GM12878 (cell line): ENCODE results near the gene ANKFY1. TPM values are rescaled to one million over a fixed set of nuclear protein-coding genes. Genes with fewer than 3 reads are reported as not detected.

Source experiments
- ATAC-seq: fragments of 200-7000 bp; cut with Tn5 transposase; 3 replicates; pipeline ENCODE4 v1.9.1; 2020; ENCODE audit warnings: mild to moderate bottlenecking, moderate library complexity
- BruUV-seq: library from RNA; stranded (reverse); fragments of 400-500 nt; replicated peaks from 2 replicates; lab custom pipeline; 2021; lab: Mats Ljungman, UMichigan
- CTCF ChIA-PET: fragments of 300-600 bp; sonication (Branson Sonifier 250); formaldehyde crosslinking; extraction: SDS; loops from one replicate; lab custom pipeline; 2021; ENCODE audit warnings: inconsistent platforms; lab: Yijun Ruan, JAX
- POLR2A ChIA-PET: fragments of 350-600 bp; formaldehyde crosslinking; extraction: SDS; loops from one replicate; lab custom pipeline; 2021; ENCODE audit warnings: inconsistent platforms; lab: Charles Lee
- RAD21 ChIA-PET: fragments of 300-600 bp; sonication (Branson Sonifier 250); formaldehyde crosslinking; loops from one replicate; lab custom pipeline; 2023; ENCODE audit warnings: antibody characterized with exemption; ENCODE audit not compliant: unreplicated experiment; lab: Charles Lee
- SMC1A ChIA-PET: fragments of 300-600 bp; sonication (Branson Sonifier 250); formaldehyde crosslinking; loops from one replicate; lab custom pipeline; 2023; ENCODE audit not compliant: unreplicated experiment, uncharacterized antibody; lab: Charles Lee
- DNase-seq: peaks from one replicate; pipeline ENCODE4 v3.0.0-alpha.2; 2011; ENCODE audit warnings: low read depth, low spot score
- FAIRE-seq: peaks from 3 replicates; lab custom pipeline; 2011; peaks lifted over from hg19 to GRCh38; lab: Jason Lieb, UNC
- H2AFZ ChIP-seq: 2 replicates; pipeline ENCODE4 v1.6.0; 2011; ENCODE audit warnings: low read depth, low read length, control low read depth; ENCODE audit not compliant: control insufficient read depth
- H3K27ac ChIP-seq: 2 replicates; pipeline ENCODE4 v1.5.1; 2011; ENCODE audit warnings: control low read depth; ENCODE audit not compliant: control insufficient read depth, insufficient read depth
- H3K27me3 ChIP-seq, 2 experiments: replicated peaks in 1 of 2; 2 replicates each; pipeline versions ENCODE4 v1.6.0 to v1.6.1; 2011; ENCODE audit warnings: low read length in 1 of 2; ENCODE audit not compliant: control insufficient read depth in 2 of 2, insufficient read depth in 2 of 2
- H3K36me3 ChIP-seq, 2 experiments: 2 replicates each; pipeline ENCODE4 v1.5.1; 2011; ENCODE audit warnings: low read length in 1 of 2; ENCODE audit not compliant: control insufficient read depth in 2 of 2, insufficient read depth in 2 of 2
- H3K4me1 ChIP-seq: 2 replicates; pipeline ENCODE4 v1.6.1; 2011; ENCODE audit warnings: mild to moderate bottlenecking, low read length, moderate library complexity, mixed read lengths; ENCODE audit not compliant: control insufficient read depth, insufficient read depth
- H3K4me2 ChIP-seq: 2 replicates; pipeline ENCODE4 v1.6.0; 2011; ENCODE audit warnings: control low read depth; ENCODE audit not compliant: control insufficient read depth, insufficient read depth
- H3K4me3 ChIP-seq: fragments of 200-600 bp; sonication (generic); 2 replicates; pipeline ENCODE4 v1.5.1; 2016
- H3K79me2 ChIP-seq: 2 replicates; pipeline ENCODE4 v1.6.0; 2011; ENCODE audit warnings: low read length; ENCODE audit not compliant: control insufficient read depth, insufficient read depth
- H3K9ac ChIP-seq: 2 replicates; pipeline ENCODE4 v1.8.0; 2011; ENCODE audit warnings: low read length, control low read depth, mixed read lengths; ENCODE audit not compliant: control insufficient read depth, insufficient read depth
- H3K9me3 ChIP-seq: replicated peaks from 3 replicates; pipeline ENCODE4 v1.5.1; 2011; ENCODE audit warnings: mild to moderate bottlenecking, low read length; ENCODE audit not compliant: control insufficient read depth, insufficient read depth
- H4K20me1 ChIP-seq: 2 replicates; pipeline ENCODE4 v1.6.0; 2011; ENCODE audit not compliant: control insufficient read depth, insufficient read depth
- BCL11A ChIP-seq: IDR thresholded peaks from 2 replicates; pipeline ENCODE4 v1.6.1; 2011; ENCODE audit warnings: low read depth, low read length
- CREM ChIP-seq: IDR thresholded peaks from 2 replicates; pipeline ENCODE4 v1.6.1; 2014; ENCODE audit warnings: antibody characterized with exemption, low read depth
- HCFC1 ChIP-seq: fragments of 150-350 bp; IDR thresholded peaks from 2 replicates; pipeline ENCODE4 v1.6.1; 2014; ENCODE audit warnings: low read length
- IRF3 ChIP-seq: fragments of 450-650 bp; IDR thresholded peaks from 2 replicates; pipeline ENCODE4 v1.6.1; 2014; ENCODE audit warnings: mild to moderate bottlenecking
- NFYA ChIP-seq: IDR thresholded peaks from 2 replicates; pipeline ENCODE4 v1.6.1; 2011; ENCODE audit warnings: low read depth, mild to moderate bottlenecking, low read length, improper control_type of control experiment, borderline replicate concordance
- YY1 ChIP-seq: IDR thresholded peaks from 2 replicates; pipeline ENCODE4 v1.6.1; 2011; ENCODE audit warnings: low read depth, mild to moderate bottlenecking, low read length
- WGBS: methylation state at CpG from one replicate; pipeline ENCODE4 v1.1.6; 2016; ENCODE audit warnings: low lambda C conversion rate; ENCODE audit not compliant: insufficient replicate concordance, insufficient coverage; ENCODE audit errors: missing lambda C conversion rate; 5-methylcytosine and 5-hydroxymethylcytosine counted together
- in situ Hi-C: fragments of 300-500 bp; cut with MboI; formaldehyde crosslinking; loops from 9 replicates; pipeline ENCODE4 v1.14.3; 2018; ENCODE audit warnings: mixed read lengths
- intact Hi-C: fragments of 100-400 bp; cut with micrococcal nuclease; formaldehyde crosslinking; loops from one replicate; pipeline ENCODE4 v1.14.2; 2022; ENCODE audit not compliant: unreplicated experiment
- polyA plus RNA-seq, 11 experiments: library from polyadenylated mRNA; depleted of rRNA in 4 of 11; unstranded in 6 of 11; stranded (reverse) in 5 of 11; fragments of >200 nt; fragmentation: Nextera tagmentation in 4 of 11; fragmentation: Illumina TruSeq in 1 of 11; extraction: Ambion mirVana in 4 of 11; extraction: Trizol in 1 of 11; gene quantifications; 1 replicate in 1 of 11; 2 replicates in 10 of 11; pipeline versions ENCODE4 v1.2.1 to v1.2.3, GENCODE V29; 2011 to 2016; ENCODE audit warnings: inconsistent platforms in 2 of 11, missing spikeins in 2 of 11, low read depth in 1 of 11
- total RNA-seq, 4 experiments: library from RNA; depleted of rRNA in 3 of 4; stranded (reverse); fragments of >200 nt in 3 of 4; fragmentation: Illumina TruSeq in 1 of 4; extraction: Trizol in 1 of 4; gene quantifications; 2 replicates each; pipeline versions ENCODE4 v1.2.1 to v1.2.3, GENCODE V29; 2013 to 2021
- TF ChIP-seq, protein P1 (sequence below): fragments of 450-650 bp; IDR thresholded peaks from 2 replicates; pipeline ENCODE4 v1.6.1; 2018; ENCODE audit warnings: mild to moderate bottlenecking, low read depth, moderate library complexity; ENCODE audit not compliant: partially characterized antibody

ANKFY1 gene
- total and polyA plus RNA-seq, 10 of the 15 experiments (the other 5 are each of a cell fraction or from before 2014, with no cell fraction given), result 3.0 to 27.7 (median 16.4) TPM

- WGBS, result 51% methylated on average over 10 of the region's 10 CpGs
- no peak overlapping the region for H3K9ac ChIP-seq
- ChIA-PET RAD21 (interaction anchor here (0.7 kb wide), 1 partner anchor 32 kb away, joined by 4 read pairs; no protein-coding TSS in a partner anchor), CTCF (interaction anchor here (1.2 kb wide), 1 partner anchor 44 kb away, joined by 3 read pairs; no protein-coding TSS in a partner anchor), SMC1A (no interaction called here), POLR2A (no interaction called here)
- no peaks in the 10 kb centered on the region for H3K9me3 ChIP-seq
- intact Hi-C loops (no loop called here), in situ Hi-C loops (no loop called here)
- no peak overlapping the region for H3K4me3 ChIP-seq
- no peaks in the 10 kb centered on the region for H3K27me3 ChIP-seq
- H4K20me1 ChIP-seq, result no peaks in the 10 kb centered on the region
- no peaks in the 10 kb centered on the region for H3K4me1 ChIP-seq
- no peaks in the 10 kb centered on the region for H3K79me2 ChIP-seq
- no peak overlapping the region for H3K27ac ChIP-seq
- no peak overlapping the region for H2AFZ ChIP-seq
- FAIRE-seq (no peak), DNase-seq (no peak), ATAC-seq (peak; percentile 19; the same call in 2 of the 3 replicates)
- TF ChIP-seq NFYA, result no peak
- TF ChIP-seq, protein P1, sequence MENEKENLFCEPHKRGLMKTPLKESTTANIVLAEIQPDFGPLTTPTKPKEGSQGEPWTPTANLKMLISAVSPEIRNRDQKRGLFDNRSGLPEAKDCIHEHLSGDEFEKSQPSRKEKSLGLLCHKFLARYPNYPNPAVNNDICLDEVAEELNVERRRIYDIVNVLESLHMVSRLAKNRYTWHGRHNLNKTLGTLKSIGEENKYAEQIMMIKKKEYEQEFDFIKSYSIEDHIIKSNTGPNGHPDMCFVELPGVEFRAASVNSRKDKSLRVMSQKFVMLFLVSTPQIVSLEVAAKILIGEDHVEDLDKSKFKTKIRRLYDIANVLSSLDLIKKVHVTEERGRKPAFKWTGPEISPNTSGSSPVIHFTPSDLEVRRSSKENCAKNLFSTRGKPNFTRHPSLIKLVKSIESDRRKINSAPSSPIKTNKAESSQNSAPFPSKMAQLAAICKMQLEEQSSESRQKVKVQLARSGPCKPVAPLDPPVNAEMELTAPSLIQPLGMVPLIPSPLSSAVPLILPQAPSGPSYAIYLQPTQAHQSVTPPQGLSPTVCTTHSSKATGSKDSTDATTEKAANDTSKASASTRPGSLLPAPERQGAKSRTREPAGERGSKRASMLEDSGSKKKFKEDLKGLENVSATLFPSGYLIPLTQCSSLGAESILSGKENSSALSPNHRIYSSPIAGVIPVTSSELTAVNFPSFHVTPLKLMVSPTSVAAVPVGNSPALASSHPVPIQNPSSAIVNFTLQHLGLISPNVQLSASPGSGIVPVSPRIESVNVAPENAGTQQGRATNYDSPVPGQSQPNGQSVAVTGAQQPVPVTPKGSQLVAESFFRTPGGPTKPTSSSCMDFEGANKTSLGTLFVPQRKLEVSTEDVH, result no peak
- TF ChIP-seq YY1, result no peak
- TF ChIP-seq BCL11A, result no peak
- no peak for TF ChIP-seq IRF3
- no peak for TF ChIP-seq CREM
- TF ChIP-seq HCFC1, result no peak
- no TSS peak for BruUV-seq
- H3K36me3 ChIP-seq, result no peaks in the 10 kb centered on the region
- no peak overlapping the region for H3K4me2 ChIP-seq
Observed at GRCh38 chr17:4155980-4156620, 107.7 kb downstream of the ANKFY1 start.
